HUES6 (cell line): ENCODE results near the gene HAX1.
"Not testable (repeated sequence)": the region's sequence is repeated elsewhere in the genome, so short reads cannot be mapped to it uniquely, and the experiment has no call there.

ENCODE experiments used
- H3K27ac ChIP-seq: 2 replicates; pipeline ENCODE4 v1.7.0; 2013; ENCODE audit warnings: low read depth, mild to moderate bottlenecking, low read length, inconsistent platforms
- H3K27me3 ChIP-seq: 2 replicates; pipeline ENCODE4 v1.6.1; 2013; ENCODE audit warnings: low read length; ENCODE audit not compliant: control insufficient read depth, insufficient read depth
- H3K36me3 ChIP-seq: 2 replicates; pipeline ENCODE4 v1.6.1; 2013; ENCODE audit warnings: low read length; ENCODE audit not compliant: control insufficient read depth, insufficient read depth
- H3K4me1 ChIP-seq: 2 replicates; pipeline ENCODE4 v1.6.1; 2013; ENCODE audit warnings: low read length; ENCODE audit not compliant: control insufficient read depth, insufficient read depth
- H3K4me3 ChIP-seq: 2 replicates; pipeline ENCODE4 v1.5.1; 2013; ENCODE audit warnings: low read depth, low read length
- H3K9ac ChIP-seq: one replicate; pipeline ENCODE4 v1.6.1; 2013; ENCODE audit warnings: mild to moderate bottlenecking, low read length
- H3K9me3 ChIP-seq: 2 replicates; pipeline ENCODE4 v1.6.1; 2013; ENCODE audit warnings: low read depth, low read length; ENCODE audit not compliant: control insufficient read depth, insufficient read depth

HAX1 gene

DNA sequence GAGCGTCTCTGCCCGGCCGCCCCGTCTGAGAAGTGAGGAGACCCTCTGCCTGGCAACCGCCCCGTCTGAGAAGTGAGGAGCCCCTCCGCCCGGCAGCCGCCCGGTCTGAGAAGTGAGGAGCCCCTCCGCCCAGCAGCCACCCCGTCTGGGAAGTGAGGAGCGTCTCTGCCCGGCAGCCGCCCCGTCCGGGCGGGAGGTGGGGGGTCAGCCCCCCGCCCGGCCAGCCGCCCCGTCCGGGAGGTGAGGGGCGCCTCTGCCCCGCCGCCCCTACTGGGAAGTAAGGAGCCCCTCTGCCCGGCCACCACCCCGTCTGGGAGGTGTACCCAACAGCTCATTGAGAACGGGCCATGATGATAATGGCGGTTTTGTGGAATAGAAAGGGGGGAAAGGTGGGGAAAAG lies 15.2 kb downstream of the HAX1 start:
- not testable (repeated sequence) for H3K27ac ChIP-seq, H3K4me1 ChIP-seq, H3K9me3 ChIP-seq, H3K36me3 ChIP-seq, H3K27me3 ChIP-seq, H3K4me3 ChIP-seq, H3K9ac ChIP-seq

DNA sequence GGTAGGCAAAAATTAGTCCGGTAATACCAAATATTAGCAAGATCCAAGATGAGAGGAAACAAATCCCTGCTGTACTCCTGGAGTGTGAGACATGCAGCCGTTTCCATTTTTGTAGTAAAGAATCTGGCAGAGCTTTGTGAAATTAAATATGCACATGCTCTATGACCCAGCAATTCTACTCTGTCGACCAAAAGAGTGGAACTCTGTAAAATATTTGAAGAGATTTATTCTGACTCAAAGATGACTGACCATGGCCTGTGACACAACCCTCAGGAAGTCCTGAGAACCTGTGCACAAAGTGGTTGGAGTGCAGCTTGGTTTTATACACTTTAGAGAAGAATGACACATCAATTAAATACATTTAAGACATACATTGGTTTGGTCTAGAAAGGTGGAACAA lies 16.2 kb downstream of the HAX1 start:
- H3K9ac ChIP-seq = no peak overlapping the region
- H3K36me3 ChIP-seq = no peaks in the 10 kb centered on the region
- no peak overlapping the region for H3K27ac ChIP-seq
- H3K4me3 ChIP-seq = no peak overlapping the region
- no peaks in the 10 kb centered on the region for H3K4me1 ChIP-seq
- H3K27me3 ChIP-seq = no peaks in the 10 kb centered on the region
- H3K9me3 ChIP-seq = peaks cover 5% of the 10 kb centered on the region; the same call in 1 of the 2 replicates

DNA sequence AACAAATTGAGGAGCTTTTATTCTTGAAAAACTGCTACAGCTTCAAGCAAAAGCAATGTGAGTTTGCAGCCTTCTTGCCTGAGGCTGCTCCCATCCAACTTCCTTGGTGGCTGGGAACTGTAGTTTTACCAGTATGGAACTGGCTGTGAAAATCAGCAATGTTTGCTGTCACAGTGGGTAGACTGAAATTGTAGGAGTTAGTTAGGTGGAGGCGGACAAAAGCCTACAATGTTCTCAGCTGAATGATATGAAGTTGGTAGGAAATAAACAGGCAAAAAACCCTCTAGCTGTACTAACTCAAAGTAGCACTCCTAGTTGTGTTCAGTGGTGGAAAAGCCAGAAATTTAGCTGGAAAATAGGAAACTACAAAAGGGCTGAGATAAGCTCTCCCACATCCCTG lies 18.5 kb downstream of the HAX1 start:
- no peak overlapping the region for H3K27ac ChIP-seq
- H3K36me3 ChIP-seq = no peaks in the 10 kb centered on the region
- H3K27me3 ChIP-seq = no peaks in the 10 kb centered on the region
- H3K4me3 ChIP-seq = no peak overlapping the region
- no peak overlapping the region for H3K9ac ChIP-seq
- H3K4me1 ChIP-seq = no peaks in the 10 kb centered on the region
- H3K9me3 ChIP-seq = peaks cover 21% of the 10 kb centered on the region

DNA sequence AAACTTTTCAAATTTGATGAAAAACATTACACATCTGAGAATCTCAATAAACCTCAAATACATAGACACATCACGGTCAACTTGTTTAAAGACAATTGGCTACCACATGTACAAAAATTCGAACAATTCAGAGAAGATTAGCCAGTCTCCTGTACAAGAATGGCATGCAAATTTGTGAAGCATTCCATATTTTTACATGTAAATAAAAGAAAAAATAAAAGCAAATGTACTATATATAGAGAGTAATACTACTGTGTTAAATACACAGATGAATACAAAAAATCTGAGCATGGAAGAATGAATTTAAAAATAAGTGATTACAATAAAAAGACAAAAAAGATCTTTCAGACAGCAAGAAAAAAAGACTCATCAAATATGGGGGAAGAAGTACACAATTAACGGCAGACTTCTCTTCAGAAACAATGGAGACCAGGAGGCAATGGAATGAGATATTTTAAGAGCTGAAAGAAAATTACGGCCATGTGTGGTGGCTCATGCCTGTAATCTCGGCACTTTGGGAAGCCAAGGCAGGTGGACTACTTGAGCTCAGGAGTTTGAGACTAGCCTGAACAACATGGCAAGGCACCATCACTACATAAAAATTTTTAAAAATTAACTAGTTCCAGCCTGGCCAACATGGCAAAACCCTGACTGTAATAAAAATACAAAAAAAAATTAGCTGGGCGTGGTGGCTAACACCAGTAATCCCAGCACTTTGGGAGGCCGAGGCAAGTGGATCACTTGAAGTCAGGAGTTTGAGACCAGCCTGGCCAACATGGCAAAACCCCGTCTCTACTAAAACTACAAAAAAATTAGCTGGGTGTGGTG lies 23.2 kb downstream of the HAX1 start:
- H3K27me3 ChIP-seq = no peaks in the 10 kb centered on the region
- no peaks in the 10 kb centered on the region for H3K36me3 ChIP-seq
- H3K9ac ChIP-seq = no peak overlapping the region
- H3K27ac ChIP-seq = no peak overlapping the region
- no peak overlapping the region for H3K4me3 ChIP-seq
- peaks cover 18% of the 10 kb centered on the region for H3K9me3 ChIP-seq
- H3K4me1 ChIP-seq = no peaks in the 10 kb centered on the region

DNA sequence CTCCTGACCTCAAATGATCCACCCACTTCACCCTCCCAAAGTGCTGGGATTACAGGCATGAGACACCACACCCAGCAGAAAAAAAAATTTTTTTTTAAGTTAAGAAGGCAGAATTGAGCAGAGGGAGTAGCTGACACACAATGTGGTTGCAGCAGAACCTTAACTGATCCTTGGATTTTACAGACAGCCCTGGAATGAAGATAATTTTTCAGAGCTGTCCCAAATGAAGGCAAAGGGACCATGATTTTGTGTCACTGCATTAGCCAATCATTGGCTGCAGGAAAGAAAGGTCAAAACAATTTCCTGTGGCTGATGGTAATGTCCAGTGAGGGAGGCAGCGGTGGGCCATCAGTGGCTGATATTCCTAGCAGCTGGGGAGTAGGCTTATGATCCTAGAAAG lies 29.2 kb downstream of the HAX1 start:
- Histone ChIP-seq H3K27ac (no peak overlapping the region), H3K4me1 (no peaks in the 10 kb centered on the region), H3K36me3 (no peaks in the 10 kb centered on the region), H3K4me3 (no peak overlapping the region), H3K9ac (no peak overlapping the region), H3K9me3 (no peaks in the 10 kb centered on the region), H3K27me3 (no peaks in the 10 kb centered on the region)

DNA sequence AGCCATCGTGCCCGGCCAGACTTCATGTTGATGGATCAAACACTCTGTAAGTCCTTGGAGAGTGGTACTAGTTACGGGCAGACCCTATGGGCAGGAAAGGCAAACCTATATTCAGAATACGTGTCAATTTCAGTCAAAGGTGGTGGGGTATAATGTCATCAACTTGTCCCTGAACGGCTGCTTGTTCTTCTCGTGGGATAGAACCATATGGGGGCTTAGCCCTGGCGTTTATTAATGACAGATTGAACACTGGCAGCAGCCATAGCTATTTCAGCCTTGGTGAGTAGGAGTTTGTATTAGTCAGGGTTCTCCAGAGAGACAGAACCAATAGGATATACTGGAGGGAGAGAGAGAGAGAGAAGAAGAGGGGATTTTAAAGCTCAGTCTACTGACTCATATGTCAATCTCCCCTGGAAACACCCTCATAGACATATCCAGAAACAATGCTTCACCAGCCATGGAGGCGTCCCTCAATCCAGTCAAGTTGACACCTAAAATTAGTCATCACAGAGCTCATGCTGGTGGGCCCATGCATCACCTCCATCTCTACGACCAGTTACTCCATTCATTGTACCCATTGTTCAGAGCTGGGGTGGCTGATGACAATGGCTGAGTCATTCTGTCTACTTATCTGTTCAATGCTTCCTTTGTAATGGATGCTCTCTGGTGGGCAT lies 32.4 kb downstream of the HAX1 start:
- Histone ChIP-seq H3K27ac (no peak overlapping the region), H3K9me3 (no peaks in the 10 kb centered on the region; the same call in 1 of the 2 replicates), H3K9ac (no peak overlapping the region), H3K4me3 (no peak overlapping the region), H3K4me1 (no peaks in the 10 kb centered on the region), H3K27me3 (no peaks in the 10 kb centered on the region), H3K36me3 (no peaks in the 10 kb centered on the region)

DNA sequence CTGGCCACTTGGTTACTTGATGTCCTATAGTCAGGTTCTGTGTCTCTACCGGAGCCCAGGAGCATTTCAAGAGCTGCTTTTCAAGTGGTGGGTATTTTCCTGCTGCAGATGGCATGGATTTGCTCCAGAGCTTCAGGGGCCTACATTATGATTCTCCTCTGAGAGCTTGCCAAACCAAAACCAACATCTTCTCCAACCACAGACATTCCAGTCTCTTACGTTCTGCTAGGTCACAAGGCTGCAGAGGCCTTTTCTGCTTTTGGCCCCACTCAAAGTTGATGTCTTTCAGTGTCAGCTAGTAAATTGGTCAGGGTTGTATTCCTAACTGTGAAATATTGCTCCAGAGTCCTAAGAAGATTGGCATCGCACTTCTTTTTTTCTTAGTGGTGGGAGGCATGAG lies 33.7 kb downstream of the HAX1 start:
- no peaks in the 10 kb centered on the region for H3K4me1 ChIP-seq
- no peak overlapping the region for H3K9ac ChIP-seq
- no peaks in the 10 kb centered on the region for H3K36me3 ChIP-seq
- H3K27ac ChIP-seq = no peak overlapping the region
- H3K27me3 ChIP-seq = no peaks in the 10 kb centered on the region
- H3K4me3 ChIP-seq = no peak overlapping the region
- no peaks in the 10 kb centered on the region; the same call in 1 of the 2 replicates for H3K9me3 ChIP-seq

DNA sequence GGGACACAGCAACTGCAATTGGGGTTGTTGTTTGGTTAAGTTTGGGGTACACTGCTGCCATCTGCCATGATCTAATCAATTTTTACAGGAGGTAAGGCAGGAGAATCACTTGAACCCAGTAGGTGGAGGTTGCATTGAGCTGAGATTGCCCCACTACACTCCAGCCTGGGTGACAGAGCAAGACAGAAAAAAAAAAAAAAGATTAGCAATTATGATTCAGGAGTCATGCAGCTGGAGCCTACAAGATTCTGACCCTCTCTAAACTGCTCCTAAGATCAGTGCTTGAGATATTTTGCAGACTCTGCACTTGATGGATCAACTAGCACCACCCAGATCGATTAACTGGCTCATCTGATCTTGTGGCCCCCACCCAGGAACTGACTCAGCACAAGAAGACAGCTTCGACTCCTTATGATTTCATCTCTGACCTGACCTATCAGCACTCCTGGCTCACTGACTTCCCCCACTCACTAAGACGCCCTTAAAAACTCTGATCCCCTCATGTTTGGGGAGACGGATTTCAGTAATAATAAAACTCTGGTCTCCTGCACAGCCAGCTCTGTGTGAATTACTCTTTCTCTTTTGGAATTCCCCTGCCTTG lies 35.3 kb downstream of the HAX1 start:
- not testable (repeated sequence) for H3K9me3 ChIP-seq, H3K4me3 ChIP-seq, H3K4me1 ChIP-seq, H3K27me3 ChIP-seq, H3K36me3 ChIP-seq, H3K9ac ChIP-seq, H3K27ac ChIP-seq

DNA sequence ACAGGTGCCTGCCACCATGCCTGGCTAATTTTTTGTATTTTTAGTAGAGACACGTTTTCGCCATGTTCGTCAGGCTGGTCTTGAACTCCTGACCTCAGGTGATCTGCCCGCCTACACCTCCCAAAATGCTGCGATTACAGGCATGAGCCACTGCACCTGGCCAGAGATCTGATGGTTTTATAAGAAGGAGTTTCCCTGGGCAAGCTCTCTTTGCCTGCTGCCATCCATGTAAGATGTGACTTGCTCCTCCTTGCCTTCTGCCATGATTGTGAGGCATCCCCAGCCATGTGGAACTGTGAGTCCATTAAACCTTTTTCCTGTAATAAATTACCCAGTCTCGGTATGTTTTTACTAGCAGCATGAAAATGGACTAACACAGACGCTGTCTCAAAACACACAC lies 36.7 kb downstream of the HAX1 start:
- H3K9ac ChIP-seq, H3K4me3 ChIP-seq, H3K27ac ChIP-seq, H3K27me3 ChIP-seq, H3K4me1 ChIP-seq, H3K36me3 ChIP-seq, H3K9me3 ChIP-seq: not testable (repeated sequence)

DNA sequence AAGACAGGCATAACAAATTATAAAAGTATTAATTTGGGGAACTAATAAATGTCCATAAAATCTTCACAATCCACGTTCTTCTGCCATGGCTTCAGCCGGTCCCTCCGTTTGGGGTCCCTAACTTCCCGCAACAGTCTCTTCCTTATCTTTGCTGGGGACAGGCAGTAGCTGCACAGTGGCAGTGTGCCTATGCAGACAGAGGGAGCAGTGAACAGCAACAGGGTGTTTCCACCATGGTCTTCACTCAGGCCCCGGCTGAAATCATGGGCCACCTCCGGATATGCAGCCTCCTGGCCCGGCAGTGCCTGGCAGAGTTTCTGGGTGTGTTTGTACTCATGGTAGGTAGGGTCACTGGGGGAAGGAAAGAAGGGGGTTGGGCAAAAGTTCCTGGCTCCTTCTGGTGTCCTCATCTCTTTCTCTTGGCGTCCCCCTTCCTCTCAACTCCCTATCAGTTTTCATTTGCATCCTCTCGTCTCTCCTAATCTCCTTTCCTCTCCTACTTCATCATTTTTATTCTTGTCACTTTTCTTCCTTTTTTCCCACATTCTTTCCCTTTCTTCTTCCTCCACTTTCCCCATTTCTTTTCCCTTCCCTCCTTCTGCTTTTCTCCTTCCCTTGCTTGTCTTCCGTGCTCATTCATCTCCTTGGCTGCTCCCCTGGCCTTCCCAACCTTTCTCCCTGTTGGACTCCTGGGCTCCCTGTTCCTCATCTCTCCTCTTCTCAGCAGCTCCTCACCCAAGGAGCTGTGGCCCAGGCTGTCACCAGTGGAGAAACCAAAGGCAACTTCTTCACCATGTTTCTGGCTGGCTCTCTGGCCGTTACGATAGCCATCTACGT lies 40.0 kb downstream of the HAX1 start:
- H3K9me3 ChIP-seq = peaks cover 11% of the 10 kb centered on the region
- H3K9ac ChIP-seq, H3K36me3 ChIP-seq, H3K4me1 ChIP-seq, H3K4me3 ChIP-seq, H3K27ac ChIP-seq, H3K27me3 ChIP-seq: not testable (repeated sequence)

DNA sequence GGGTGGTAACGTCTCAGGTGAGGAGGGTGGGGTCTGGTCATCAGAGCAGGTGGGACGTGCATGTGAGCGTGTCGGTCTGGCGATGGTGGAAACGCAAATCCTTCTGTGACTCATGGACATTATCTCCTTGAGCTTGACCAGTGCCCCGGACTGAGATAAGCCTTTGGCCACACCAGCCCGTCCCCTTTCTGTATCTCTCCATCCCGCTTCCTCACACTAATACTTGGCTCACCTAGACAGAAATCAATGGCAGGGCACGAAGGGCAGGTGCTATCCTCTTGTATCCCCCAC lies 40.6 kb downstream of the HAX1 start:
- H3K36me3 ChIP-seq = no peaks in the 10 kb centered on the region
- H3K9me3 ChIP-seq = peaks cover 11% of the 10 kb centered on the region

More for the DNA sequence above, 40.6 kb downstream of the HAX1 start:
- H3K4me3 ChIP-seq = no peak overlapping the region
- H3K27me3 ChIP-seq = no peaks in the 10 kb centered on the region
- H3K9ac ChIP-seq = no peak overlapping the region
- H3K27ac ChIP-seq = no peak overlapping the region
- no peaks in the 10 kb centered on the region for H3K4me1 ChIP-seq
